Fibroblast of lung (primary cell): Measurements from ENCODE around the gene SLC22A23. TPM values are rescaled to one million over a fixed set of nuclear protein-coding genes. Genes with fewer than 3 reads are reported as not detected.

Source experiments
- DNase-seq, 2 donors: peaks; one replicate each; pipeline versions ENCODE4 v3.0.0 to v3.0.0-alpha.2; 2010; ENCODE audit warnings: low read depth in 2 of 2
- H2AFZ ChIP-seq: 2 replicates; pipeline ENCODE4 v1.5.1; 2012; ENCODE audit warnings: low read length, control low read depth, inconsistent platforms
- H3K27ac ChIP-seq: 2 replicates; pipeline ENCODE4 v1.5.1; 2011; ENCODE audit warnings: low read length, control low read depth; ENCODE audit not compliant: insufficient read depth
- H3K27me3 ChIP-seq: 2 replicates; pipeline ENCODE4 v1.5.1; 2011; ENCODE audit warnings: mild to moderate bottlenecking, low read length; ENCODE audit not compliant: control insufficient read depth, insufficient read depth
- H3K36me3 ChIP-seq: 2 replicates; pipeline ENCODE4 v1.5.1; 2011; ENCODE audit warnings: low read length; ENCODE audit not compliant: control insufficient read depth, insufficient read depth
- H3K4me1 ChIP-seq: 2 replicates; pipeline ENCODE4 v1.5.1; 2011; ENCODE audit warnings: low read length; ENCODE audit not compliant: control insufficient read depth, insufficient read depth; ENCODE audit errors: extremely low read depth
- H3K4me2 ChIP-seq: 2 replicates; pipeline ENCODE4 v1.5.1; 2011; ENCODE audit warnings: low read length, control low read depth; ENCODE audit not compliant: insufficient read depth; ENCODE audit errors: extremely low read depth
- H3K4me3 ChIP-seq, 4 experiments: fragments of 200-600 bp in 1 of 4; sonication (generic) in 1 of 4; replicated peaks in 1 of 4; 2 replicates each; pipeline ENCODE4 v1.5.1; 2011 to 2016; ENCODE audit warnings: low read length in 4 of 4, low read depth in 3 of 4, mild to moderate bottlenecking in 3 of 4, control low read depth in 2 of 4, inconsistent platforms in 1 of 4, mixed read lengths in 1 of 4; ENCODE audit not compliant: insufficient read depth in 1 of 4; ENCODE audit errors: control extremely low read depth in 1 of 4
- H3K79me2 ChIP-seq: 2 replicates; pipeline ENCODE4 v1.5.1; 2012; ENCODE audit warnings: mild to moderate bottlenecking, low read length, inconsistent platforms; ENCODE audit not compliant: control insufficient read depth, insufficient read depth
- H3K9ac ChIP-seq: 2 replicates; pipeline ENCODE4 v1.5.1; 2011; ENCODE audit warnings: mild to moderate bottlenecking, low read length, control low read depth; ENCODE audit not compliant: insufficient read depth
- H3K9me3 ChIP-seq: 2 replicates; pipeline ENCODE4 v1.5.1; 2012; ENCODE audit warnings: low read depth, low read length; ENCODE audit not compliant: control insufficient read depth, insufficient read depth
- H4K20me1 ChIP-seq: 2 replicates; pipeline ENCODE4 v1.5.1; 2011; ENCODE audit warnings: low read length; ENCODE audit not compliant: control insufficient read depth, insufficient read depth; ENCODE audit errors: extremely low read depth
- EZH2 ChIP-seq: IDR thresholded peaks from 2 replicates; pipeline ENCODE4 v1.5.1; 2012; ENCODE audit warnings: low read length, control low read depth, mild to moderate bottlenecking; ENCODE audit errors: missing control alignments
- polyA plus RNA-seq, 2 donors: library from polyadenylated mRNA; depleted of rRNA in 1 of 2; stranded (reverse) in 1 of 2; unstranded in 1 of 2; fragments of >200 nt; gene quantifications; 2 replicates each; pipeline ENCODE4 v1.2.1, GENCODE V29; 2011 to 2012; ENCODE audit warnings: missing spikeins in 1 of 2
- total RNA-seq: library from RNA; depleted of rRNA; stranded (reverse); fragments of >200 nt; gene quantifications from 2 replicates; pipeline ENCODE4 v1.2.1, GENCODE V29; 2014
- TF ChIP-seq, protein P1 (sequence below), 2 donors: IDR thresholded peaks in 1 of 2; conservative IDR thresholded peaks in 1 of 2; 1 replicate in 1 of 2; 2 replicates in 1 of 2; pipeline ENCODE4 v1.5.1; 2011 to 2012; ENCODE audit warnings: low read length in 2 of 2, control low read depth in 1 of 2, inconsistent platforms in 1 of 2, low read depth in 1 of 2, mild to moderate bottlenecking in 1 of 2

The SLC22A23 gene
- total and polyA plus RNA-seq, 2 donors (not counting 1 experiment from before 2014, with no cell fraction given), result 0.37 to 3.0 TPM

DNA sequence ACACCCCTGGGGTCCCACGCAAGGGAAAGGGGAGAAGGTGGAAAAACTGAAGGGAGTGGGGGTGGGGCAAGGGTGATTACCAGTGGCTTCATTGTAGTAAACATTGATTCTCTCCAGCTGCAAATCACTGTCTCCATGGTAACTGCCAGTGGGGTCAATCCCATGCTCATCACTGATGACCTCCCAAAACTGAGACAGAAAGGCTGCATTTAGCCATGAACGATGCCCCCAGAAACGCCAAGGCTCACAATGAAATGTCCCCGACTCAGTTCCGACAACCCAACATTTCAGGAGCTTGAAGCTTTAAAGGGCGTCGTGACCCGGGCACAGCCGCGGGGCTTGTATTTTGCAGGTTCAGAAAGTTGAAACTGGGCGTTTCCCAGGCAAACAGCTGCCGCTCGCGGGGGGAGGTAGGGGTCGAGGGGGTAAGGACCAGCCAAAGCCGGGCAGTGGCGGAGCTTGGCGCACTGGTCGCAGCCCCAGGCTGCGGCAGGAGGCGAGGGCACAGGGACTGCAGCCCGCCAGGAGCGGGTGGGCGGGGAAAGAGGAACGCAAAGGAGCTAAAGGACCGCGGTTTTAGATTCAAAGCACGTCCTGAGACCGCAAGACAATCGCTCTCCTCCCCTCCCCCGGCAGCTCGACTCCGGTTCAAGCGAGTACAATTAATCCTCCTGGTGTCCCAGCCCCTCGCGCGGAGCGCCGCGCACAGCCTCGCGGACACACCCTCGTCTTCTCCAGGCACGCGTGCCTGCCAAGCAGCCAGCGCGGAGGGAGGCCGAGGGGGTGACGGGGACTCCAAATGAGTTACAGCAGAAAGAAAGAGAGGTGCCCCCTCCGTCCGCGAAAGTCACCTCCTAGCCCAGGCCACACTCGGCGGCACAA is 230.1 kb downstream of the SLC22A23 start:
- Histone ChIP-seq H3K27ac (no peak overlapping the region), H3K79me2 (no peaks in the 10 kb centered on the region), H3K27me3 (peaks cover 55% of the 10 kb centered on the region), H3K36me3 (no peaks in the 10 kb centered on the region), H2AFZ (no peak overlapping the region), H4K20me1 (no peaks in the 10 kb centered on the region), H3K4me1 (peaks cover 8% of the 10 kb centered on the region), H3K9me3 (no peaks in the 10 kb centered on the region), H3K4me3 (peak overlapping the region in 3 of 4 experiments; percentile 17 to 44 (median 43)), H3K4me2 (peak overlapping the region; percentile 85), H3K9ac (no peak overlapping the region)
- TF ChIP-seq, protein P1, sequence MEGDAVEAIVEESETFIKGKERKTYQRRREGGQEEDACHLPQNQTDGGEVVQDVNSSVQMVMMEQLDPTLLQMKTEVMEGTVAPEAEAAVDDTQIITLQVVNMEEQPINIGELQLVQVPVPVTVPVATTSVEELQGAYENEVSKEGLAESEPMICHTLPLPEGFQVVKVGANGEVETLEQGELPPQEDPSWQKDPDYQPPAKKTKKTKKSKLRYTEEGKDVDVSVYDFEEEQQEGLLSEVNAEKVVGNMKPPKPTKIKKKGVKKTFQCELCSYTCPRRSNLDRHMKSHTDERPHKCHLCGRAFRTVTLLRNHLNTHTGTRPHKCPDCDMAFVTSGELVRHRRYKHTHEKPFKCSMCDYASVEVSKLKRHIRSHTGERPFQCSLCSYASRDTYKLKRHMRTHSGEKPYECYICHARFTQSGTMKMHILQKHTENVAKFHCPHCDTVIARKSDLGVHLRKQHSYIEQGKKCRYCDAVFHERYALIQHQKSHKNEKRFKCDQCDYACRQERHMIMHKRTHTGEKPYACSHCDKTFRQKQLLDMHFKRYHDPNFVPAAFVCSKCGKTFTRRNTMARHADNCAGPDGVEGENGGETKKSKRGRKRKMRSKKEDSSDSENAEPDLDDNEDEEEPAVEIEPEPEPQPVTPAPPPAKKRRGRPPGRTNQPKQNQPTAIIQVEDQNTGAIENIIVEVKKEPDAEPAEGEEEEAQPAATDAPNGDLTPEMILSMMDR (conservative IDR thresholded peaks at IDR 0.05 in 1 of 2, IDR thresholded peaks at IDR 0.05 in 1 of 2; ENCODE audit: low read depth in 1 of 2, low read length in 2 of 2), result no peak
- peak; percentile 97 for TF ChIP-seq EZH2
- peak in 1 of 2 donors; percentile 67 for DNase-seq

DNA sequence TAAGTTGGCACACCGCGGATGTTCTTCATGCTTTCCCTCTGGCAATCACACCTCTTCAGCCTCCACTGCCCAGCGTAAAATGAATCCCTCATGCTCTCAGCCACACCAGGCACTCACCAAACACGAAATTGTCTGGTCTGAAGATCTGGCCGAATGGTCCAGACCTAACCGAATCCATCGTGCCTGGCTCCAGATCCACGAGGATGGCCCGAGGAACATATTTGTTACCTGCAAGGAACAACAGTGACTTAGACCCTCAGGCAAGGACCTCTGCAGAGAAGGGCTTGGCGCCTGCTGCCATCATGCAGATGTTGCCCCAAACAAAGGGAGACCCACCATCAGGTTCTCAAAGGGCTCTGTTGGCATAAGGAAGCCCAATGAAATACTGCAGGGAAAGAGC is 230.8 kb downstream of the SLC22A23 start:
- Histone ChIP-seq H3K36me3 (no peaks in the 10 kb centered on the region), H3K4me2 (no peak overlapping the region), H3K4me1 (peaks cover 7% of the 10 kb centered on the region), H3K27ac (no peak overlapping the region), H4K20me1 (no peaks in the 10 kb centered on the region), H3K9ac (no peak overlapping the region), H2AFZ (no peak overlapping the region), H3K79me2 (no peaks in the 10 kb centered on the region), H3K4me3 (no peak overlapping the region), H3K27me3 (peaks cover 58% of the 10 kb centered on the region), H3K9me3 (no peaks in the 10 kb centered on the region)
- DNase-seq, result no peak
- TF ChIP-seq, protein P1 (conservative IDR thresholded peaks at IDR 0.05 in 1 of 2, IDR thresholded peaks at IDR 0.05 in 1 of 2; ENCODE audit: low read depth in 1 of 2, low read length in 2 of 2), result no peak
- TF ChIP-seq EZH2, result no peak

DNA sequence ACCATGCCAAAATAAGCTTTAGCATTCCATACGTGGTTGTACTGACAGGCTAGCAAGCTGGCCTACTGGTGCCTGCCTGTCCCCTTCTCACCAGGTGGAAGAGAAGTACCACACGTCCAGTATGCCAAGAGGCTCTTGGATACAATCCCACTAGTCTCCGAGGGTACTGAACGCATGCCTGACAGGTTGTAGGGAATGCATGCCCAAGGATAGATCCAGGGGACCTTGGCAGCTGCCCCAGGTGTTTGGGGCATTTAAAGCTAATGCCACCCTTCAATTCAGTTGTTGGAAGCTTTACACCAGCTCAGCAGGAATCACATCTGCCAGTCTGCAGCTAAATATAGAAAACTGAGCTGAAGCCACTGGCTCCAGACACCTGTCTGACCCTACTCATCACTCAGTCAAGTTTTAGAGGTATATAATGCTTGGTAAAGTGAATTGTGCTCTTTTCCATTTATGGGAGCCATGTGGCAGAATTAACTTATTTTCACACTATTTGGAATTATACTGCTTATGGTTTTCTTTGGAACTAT is 234.3 kb downstream of the SLC22A23 start:
- H3K4me2 ChIP-seq, result no peak overlapping the region
- no peak overlapping the region for H3K4me3 ChIP-seq
- TF ChIP-seq, protein P1 (conservative IDR thresholded peaks at IDR 0.05 in 1 of 2, IDR thresholded peaks at IDR 0.05 in 1 of 2; ENCODE audit: low read depth in 1 of 2, low read length in 2 of 2), result no peak
- no peak for TF ChIP-seq EZH2

More for the DNA sequence above, 234.3 kb downstream of the SLC22A23 start:
- DNase-seq, result no peak
- Histone ChIP-seq H4K20me1 (no peaks in the 10 kb centered on the region), H3K9me3 (no peaks in the 10 kb centered on the region), H3K79me2 (no peaks in the 10 kb centered on the region), H3K36me3 (no peaks in the 10 kb centered on the region), H3K27ac (no peak overlapping the region), H3K9ac (no peak overlapping the region), H2AFZ (no peak overlapping the region), H3K27me3 (peaks cover 41% of the 10 kb centered on the region), H3K4me1 (peaks cover 3% of the 10 kb centered on the region)
